ENCODE data around the gene TRAF2.

TRAF2 gene

GRCh38 chr9:136937186-136938001, 51.1 kb downstream of the TRAF2 start:
- no peak for DNase-seq

- no peak for DNase-seq
Measured at GRCh38 chr9:136939431-136939995, 53.2 kb downstream of the TRAF2 start.

DNA sequence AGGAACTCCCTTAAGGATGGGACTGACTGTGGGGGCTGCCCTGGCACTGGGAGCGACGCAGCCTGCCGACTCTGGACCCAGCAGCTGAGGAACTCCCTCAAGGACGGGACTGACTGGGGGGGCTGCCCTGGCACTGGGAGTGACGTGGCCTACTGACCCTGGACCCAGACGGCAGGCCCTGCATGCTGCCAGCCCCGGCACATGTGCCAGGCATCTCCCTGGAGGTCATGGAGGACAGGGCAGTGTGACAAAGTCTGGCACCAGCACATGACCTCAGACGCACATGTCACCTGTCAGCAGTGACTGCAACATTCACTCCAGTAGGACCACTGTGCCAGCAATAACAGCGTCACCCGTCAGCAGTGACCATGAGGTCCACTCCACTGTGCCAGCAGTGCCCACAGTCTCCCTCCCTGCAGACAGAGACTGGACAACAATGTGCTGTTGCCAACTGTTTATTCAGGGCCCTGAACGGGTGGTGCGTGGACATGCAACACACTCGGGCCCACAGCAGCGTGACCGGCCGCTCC, 53.7 kb downstream of the TRAF2 start:
- no peak for DNase-seq

DNA sequence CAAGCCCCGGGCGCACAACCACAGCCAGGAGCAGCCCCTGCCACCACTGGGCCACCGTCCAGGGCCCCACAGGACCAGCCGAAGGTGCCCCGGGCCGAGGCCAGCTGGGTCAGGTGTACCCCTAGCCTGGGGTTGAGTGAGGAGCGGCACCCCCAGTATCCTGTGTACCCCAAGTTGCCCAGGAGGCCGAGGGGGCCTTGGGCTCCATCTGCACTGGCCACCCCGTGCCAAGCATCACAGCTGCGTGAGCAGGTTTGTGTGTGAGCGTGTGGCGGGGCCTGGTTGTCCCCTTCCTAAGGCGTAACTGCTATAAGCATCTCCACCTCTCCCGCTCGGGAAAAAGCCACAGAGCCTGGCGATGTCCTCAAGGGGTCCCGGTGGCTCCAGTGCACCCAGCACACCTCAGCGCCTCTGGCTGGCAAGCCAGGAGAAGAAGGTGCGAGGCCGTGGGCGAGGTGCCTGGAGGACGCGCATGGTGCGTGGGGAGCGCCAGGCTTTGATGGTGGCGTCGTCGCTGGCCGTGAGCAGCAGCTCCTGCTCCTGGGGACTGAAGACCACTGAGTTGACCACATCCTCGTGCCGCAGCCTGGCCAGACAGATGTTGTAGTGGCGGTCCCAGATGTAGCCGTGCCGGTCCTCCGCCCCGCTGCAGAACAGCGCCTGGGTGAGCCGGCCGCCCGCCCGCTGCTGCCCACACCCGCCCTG, 54.4 kb downstream of the TRAF2 start:
- DNase-seq = no peak

- DNase-seq = no peak
Measured at GRCh38 chr9:136941231-136942111, 55.2 kb downstream of the TRAF2 start.

- no peak for DNase-seq
Measured at GRCh38 chr9:136942112-136942880, 56.0 kb downstream of the TRAF2 start.

GRCh38 chr9:136942881-136943230, 56.5 kb downstream of the TRAF2 start:
- no peak for DNase-seq

- DNase-seq = no peak
Measured at GRCh38 chr9:136943291-136944211, 57.2 kb downstream of the TRAF2 start.

DNA sequence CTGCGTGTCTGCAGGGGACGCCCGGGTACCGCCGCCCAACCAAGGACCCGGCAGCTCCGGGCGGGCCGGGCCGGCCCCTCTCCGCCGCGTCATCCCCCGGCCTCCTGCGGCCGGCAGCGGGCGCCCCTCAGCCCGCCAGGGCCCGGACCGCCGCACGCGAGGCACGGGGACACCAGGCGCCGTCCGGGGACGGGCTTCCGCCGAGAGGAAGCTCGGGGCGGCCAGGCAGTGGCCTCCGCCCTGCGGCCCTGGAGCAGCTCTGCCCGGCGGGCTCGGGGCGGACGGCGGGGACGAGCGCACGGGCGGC, 57.8 kb downstream of the TRAF2 start:
- DNase-seq = no peak

DNA sequence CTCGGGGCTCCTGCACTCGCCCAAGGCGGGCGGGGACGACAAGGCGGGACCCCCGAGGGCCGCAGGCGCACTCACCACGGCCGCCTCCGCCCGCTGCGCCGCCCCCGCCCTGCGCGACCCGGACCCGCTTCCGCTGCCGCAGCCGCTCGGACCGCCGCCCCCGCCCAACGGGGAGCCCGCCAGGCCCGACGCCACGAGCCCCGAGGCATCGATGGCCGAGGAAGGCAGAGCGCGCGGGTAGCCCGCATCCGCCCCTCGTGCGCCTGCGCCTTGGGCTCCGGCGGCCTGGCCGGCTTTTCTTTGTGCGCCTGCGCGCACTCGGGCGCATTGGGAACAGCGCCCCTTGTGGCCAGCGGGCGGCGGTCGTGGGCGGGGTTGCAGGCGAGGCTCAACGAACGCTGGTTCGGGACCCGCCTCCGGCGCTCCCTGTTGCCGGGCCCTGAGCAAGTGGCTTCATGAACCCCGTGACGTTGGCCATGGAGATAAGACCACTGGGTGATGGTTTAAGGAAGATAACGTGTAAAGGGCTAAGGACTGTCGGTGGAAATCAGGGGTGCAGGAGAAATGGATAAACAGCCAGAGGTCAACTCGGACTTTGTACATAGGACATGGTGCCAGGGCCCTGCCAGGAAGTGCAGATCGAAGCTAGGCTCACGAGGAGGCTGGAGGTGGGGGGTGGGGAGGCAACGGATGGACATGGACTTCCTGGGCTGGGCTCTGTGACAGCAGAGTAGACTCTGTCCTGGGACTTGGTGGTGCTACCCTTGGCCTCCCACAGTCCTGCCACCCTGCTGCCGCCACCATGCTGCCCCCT, 58.4 kb downstream of the TRAF2 start, which contains the start of the genes C8G and FBXW5:
C8G (plus strand) TSS at position 725 of the 814 bp plus-strand sequence; CDS start at position 803, 78 bp downstream.
FBXW5 (minus strand) TSS at position 220 of the 814 bp plus-strand sequence. CDS start 655 bp downstream, outside the sequence.
- peak; percentile 92 for DNase-seq

DNA sequence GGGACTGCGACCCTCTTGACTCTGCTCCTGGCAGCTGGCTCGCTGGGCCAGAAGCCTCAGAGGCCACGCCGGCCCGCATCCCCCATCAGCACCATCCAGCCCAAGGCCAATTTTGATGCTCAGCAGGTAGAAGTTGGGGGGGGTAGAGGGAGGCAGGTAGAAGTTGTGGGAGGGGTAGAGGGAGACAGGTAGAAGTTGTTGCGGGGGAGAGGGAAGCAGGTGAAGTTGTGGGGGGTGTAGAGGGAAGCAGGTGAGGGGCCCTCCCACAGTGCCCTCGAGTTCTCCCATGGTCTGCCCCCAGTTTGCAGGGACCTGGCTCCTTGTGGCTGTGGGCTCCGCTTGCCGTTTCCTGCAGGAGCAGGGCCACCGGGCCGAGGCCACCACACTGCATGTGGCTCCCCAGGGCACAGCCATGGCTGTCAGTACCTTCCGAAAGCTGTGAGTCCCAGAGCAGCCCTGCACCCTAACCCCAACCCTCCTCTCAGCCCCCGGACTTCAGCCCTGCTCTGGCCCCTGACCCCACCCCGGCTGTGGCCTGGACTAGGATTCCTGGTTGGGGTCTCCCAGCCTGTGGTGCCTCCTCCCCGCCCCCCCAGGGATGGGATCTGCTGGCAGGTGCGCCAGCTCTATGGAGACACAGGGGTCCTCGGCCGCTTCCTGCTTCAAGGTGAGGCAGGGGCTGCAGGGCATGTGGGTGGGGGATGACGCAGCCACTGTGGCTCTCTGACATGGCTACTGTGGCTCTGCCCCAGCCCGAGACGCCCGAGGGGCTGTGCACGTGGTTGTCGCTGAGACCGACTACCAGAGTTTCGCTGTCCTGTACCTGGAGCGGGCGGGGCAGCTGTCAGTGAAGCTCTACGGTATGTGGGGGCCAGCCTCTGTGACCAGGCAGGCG, 59.3 kb downstream of the TRAF2 start:
- DNase-seq = no peak

DNA sequence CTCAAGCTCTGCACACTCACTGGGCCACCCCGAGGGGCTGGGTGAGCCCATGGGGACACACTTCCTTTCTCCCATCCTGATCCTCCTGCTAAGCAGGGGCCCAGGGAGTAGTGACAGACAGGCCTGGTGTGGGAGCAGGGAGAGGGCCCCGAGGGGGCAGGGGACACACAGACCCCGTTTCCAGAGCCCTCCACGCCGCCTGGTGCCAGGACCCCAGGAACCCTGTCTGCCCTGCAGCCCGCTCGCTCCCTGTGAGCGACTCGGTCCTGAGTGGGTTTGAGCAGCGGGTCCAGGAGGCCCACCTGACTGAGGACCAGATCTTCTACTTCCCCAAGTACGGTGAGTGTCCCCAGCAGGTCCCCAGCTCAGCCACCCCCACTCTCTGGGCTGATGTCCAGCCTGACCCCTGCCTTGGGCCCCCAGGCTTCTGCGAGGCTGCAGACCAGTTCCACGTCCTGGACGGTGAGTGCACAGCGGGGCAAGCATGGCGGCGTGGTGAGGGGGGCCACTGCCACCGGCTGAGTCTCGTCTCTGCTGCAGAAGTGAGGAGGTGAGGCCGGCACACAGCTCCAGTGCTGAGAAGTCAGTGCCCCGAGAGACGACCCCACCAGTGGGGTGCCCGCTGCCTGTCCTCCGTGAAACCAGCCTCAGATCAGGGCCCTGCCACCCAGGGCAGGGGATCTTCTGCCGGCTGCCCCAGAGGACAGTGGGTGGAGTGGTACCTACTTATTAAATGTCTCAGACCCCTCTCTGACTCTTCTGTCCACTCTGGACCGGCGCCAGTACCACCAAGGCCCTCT, 60.1 kb downstream of the TRAF2 start:
- DNase-seq = no peak

DNA sequence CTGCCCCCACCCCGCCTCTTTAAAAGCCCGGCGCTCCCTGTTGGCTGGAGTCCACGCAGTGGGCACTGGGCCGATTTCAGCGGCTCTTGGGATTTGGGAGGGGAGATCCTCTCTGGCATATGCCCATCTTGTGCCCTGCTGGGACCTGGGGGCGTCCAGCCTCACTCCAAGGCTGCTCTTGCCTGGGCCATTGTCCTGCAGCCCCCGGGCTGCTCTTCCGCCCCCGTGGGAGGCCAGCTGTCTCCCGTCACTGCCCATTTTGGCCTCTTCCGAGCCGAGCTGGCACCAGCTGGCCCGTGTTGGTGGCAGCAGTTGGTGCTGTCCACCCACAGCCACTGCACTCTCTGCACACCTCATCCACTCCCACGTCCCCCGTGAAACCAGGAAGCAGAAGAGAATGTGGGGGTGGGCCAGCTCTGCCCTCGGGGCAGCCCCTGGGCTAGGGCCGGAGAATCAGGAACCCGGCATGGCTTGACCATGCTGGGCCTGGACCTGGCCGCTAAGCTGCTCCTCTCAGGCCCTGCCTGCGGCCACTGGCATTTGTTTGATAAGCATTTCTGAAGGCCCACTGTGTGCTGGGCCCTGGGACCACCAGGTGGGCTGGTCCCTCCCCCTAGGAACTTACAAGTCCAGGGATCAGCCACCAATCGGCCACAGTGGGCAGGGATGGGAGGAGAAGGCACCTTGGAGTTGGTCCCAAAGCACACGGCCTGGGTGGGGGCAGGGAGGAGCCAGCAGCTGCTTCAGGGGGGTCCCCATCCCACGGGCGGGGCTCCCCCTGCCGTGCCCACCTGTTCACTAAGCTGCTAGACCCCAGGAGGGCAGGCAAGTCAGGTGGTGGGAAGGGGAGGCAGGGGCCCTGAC, 60.9 kb downstream of the TRAF2 start:
- DNase-seq = no peak

DNA sequence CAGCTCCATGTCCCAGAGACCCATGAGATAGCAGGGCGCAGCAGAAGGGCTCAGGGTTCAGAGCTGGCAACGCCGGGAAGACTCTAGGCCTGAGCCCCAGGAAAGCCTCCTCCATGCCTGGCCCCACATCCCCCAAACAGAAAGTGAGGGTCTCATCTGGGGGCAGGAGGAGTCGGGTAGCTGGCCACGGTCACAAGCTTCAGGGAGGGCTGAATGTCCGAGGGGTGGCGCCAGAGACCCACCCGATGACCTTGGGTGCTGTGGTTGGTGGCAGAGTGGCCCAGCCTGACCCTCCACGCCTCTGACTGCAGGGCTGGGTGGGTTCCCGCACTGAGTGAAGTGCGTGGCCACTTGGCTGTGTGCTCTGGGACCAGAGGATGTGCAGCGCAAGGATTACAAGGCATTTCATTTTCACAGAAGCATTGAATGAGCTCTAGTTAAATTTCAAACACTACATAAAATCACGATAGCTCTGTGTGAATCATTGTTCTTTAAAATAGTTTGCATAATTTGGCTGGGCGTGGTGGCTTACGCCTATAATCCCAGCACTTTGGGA, 61.7 kb downstream of the TRAF2 start:
- no peak for DNase-seq

DNA sequence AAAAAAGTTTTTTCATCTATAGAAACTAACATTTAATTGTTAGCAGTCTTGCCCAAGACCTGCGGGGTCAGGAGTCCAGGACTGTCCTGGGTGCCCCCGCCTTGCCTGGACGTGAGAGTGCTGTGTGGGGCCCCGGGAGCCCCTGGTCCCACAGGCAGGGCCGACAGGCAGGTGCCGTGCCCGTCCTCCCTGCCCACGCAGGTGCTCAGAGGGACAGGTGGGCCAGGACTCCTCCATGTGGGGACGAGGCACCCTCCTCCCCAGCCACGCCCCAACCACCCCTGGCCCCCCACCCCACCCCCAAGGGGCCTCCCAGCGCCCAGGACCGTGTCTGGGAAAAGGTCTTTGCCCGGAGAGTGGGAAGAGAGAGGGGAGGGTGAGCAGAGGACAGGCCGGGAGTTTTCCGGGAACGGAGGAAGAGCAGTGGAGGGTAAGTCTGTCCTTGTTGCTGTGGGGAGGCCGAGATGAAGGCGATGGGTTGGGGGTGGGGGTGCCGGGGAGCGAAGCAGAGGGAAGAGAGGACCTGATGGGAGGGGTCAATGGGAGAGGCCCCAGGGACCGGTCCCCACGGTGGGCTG, 63.0 kb downstream of the TRAF2 start:
- DNase-seq = no peak
